Stimulated activated CD8-positive, alpha-beta memory T cell treated with anti-CD3 and anti-CD28 coated beads, Interleukin-2, amount 100 ng/mL, for 48 hours (primary cell): Measurements from ENCODE around the gene SUN1.
"Not testable (repeated sequence)": the region's sequence is repeated elsewhere in the genome, so short reads cannot be mapped to it uniquely, and the experiment has no call there.

Experiments
- DNase-seq, 2 donors: peaks; one replicate each; pipeline ENCODE4 v3.0.0-alpha.2; 2020; ENCODE audit warnings: low read depth in 2 of 2

Gene SUN1

GRCh38 chr7:833601-834258 is 1.5 kb downstream of the SUN1 start:
- no peak for DNase-seq

DNA sequence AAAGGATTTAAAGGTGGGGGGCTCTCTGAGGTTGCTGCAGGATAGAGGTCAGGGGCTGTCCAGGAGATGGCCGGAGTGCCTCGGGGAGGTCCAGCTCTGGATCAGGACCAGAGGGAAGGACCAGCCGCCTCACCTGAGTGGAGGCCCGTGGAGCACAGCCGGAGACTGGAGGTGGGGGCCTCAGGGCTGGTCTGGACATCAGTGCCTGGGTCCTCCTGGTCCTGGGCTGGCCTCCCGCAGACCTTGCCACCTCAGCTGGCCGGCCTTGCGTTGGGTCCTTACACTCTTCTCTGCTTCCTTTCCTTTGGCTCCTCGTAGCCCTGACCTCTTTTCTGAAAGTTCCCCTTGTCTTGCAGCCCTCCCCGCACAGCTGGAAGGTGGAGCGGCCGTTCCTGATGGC is 2.0 kb downstream of the SUN1 start:
- no peak for DNase-seq

DNA sequence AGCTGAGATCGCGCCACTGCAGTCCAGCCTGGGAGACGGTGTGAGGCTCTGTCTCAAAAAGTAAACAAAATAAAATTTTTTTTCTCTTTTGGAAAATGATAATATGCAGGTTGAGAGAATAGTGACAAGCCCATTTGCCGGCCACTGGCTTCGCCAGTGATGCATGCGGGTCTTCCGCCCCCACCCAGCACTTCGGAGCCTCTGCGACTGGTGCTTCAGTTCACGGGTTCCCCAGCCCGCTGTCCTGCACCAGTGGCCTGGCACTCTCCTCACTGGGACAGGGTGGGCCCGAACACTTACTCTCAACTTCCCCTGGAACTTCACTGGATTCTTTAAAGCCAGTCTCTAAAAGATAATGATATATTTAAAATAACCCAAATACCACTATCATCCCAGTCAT is 2.7 kb downstream of the SUN1 start:
- no peak for DNase-seq

GRCh38 chr7:835485-836401 is 3.5 kb downstream of the SUN1 start:
- no peak for DNase-seq

GRCh38 chr7:836429-836828 is 4.2 kb downstream of the SUN1 start:
- DNase-seq: no peak

DNA sequence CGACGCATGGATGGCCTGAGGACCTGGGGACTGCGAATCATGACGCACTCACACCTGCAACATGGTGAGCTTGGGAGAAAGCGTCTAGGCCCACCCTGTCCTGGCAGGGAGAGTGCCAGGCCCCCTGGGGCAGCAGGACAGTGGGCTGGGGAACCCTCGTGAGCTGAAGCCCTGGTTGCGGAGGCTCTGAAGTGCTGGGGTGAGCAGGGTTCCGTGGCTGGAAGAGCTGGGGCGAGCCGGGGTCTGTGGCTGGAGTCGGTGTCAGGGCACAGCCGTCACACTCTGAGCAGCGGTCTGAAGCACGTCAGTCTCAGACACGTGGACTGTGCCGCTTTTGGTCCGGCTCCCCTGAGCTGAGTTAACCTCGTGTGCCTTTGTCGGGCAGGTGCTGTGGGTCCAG is 4.7 kb downstream of the SUN1 start:
- DNase-seq: no peak

GRCh38 chr7:840001-840600 is 7.8 kb downstream of the SUN1 start:
- no peak for DNase-seq

DNA sequence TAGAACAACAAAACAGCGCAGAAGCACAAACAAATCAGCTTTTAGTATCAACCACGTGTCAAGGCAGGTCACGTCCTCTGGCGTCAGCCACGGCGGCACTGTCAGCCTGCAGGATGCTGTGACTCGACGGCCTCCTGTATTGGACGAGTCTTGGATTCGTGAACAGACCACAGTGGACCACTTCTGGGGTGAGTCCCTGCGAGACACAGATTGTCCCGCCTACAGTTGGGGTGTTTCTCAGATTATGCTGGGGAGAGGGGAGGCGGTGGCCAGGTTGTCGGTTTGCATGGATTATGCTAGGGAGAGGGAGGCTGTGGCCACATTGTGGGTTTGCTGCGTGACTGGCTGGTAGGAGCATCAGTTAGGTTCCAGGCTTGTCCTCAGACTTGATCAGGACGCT is 9.7 kb downstream of the SUN1 start:
- no peak for DNase-seq

GRCh38 chr7:842431-843031 is 10.3 kb downstream of the SUN1 start:
- no peak for DNase-seq

DNA sequence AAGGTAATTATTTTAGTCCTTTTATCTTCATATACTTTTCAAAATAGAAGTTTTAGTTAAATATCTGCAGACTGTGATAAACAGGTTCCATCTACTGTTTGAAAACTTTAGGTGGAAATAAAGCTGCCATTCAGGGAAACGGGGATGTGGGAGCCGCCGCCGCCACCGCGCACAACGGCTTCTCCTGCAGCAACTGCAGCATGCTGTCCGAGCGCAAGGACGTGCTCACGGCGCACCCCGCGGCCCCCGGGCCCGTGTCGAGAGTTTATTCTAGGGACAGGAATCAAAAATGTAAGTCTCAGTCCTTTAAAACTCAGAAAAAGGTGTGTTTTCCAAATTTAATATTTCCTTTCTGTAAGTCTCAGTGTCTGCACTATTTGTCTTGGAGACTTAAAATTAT is 11.0 kb downstream of the SUN1 start:
- DNase-seq: no peak

DNA sequence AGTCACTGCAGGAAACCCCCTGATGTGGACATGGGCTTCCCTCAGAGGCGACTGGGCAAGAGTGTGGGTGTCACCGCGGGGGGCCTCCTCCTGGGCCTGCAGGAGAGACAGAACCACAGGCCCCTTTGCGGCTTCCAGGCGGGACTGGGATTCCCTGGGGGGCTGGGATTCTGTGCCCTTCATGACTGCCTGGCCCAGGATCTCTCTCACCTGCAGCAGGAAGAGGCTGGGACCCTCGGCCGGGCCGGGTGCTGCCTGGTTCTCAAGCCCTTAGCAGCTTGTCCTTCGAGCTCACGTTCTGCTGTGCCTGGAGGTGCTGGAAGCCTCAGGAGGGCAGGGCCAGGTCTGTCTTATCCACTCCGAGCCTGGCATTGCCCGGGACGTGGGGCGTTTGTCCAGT is 11.8 kb downstream of the SUN1 start:
- no peak for DNase-seq

- no peak for DNase-seq
Observed at GRCh38 chr7:844514-844913, 12.2 kb downstream of the SUN1 start.

GRCh38 chr7:845091-845490 is 12.8 kb downstream of the SUN1 start:
- no peak for DNase-seq

- DNase-seq: no peak
Observed at GRCh38 chr7:845731-846130, 13.5 kb downstream of the SUN1 start.

DNA sequence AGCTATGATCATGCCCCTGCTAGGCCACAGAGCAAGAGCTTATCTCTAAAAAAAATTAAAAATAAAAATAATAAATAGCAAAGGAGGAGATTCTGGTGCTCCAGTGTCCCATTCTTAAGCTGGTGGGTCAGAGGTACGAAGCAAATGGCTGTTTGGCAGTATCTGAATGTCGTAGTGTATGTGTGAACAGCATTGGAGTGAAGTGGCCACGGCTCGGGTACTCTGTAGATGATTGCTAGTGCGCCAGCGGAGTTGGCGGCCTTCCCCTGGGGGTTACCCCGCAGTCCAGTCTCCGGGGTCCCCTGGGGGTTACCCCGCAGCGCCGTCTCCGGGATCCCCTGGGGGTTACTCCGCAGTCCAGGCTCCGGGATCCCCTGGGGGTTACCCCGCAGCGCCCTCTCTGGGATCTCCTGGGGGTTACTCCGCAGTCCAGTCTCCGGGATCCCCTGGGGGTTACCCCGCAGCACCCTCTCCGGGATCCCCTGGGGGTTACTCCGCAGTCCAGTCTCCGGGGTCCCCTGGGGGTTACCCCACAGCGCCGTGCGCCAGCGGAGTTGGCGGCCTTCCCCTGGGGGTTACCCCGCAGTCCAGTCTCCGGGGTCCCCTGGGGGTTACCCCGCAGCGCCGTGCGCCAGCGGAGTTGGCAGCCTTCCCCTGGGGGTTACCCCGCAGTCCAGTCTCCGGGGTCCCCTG is 14.8 kb downstream of the SUN1 start:
- not testable (repeated sequence) for DNase-seq

GRCh38 chr7:847728-848127 is 15.5 kb downstream of the SUN1 start:
- not testable (repeated sequence) for DNase-seq

GRCh38 chr7:849145-849544 is 16.9 kb downstream of the SUN1 start:
- DNase-seq: no peak

GRCh38 chr7:849781-850180 is 17.5 kb downstream of the SUN1 start:
- no peak for DNase-seq

DNA sequence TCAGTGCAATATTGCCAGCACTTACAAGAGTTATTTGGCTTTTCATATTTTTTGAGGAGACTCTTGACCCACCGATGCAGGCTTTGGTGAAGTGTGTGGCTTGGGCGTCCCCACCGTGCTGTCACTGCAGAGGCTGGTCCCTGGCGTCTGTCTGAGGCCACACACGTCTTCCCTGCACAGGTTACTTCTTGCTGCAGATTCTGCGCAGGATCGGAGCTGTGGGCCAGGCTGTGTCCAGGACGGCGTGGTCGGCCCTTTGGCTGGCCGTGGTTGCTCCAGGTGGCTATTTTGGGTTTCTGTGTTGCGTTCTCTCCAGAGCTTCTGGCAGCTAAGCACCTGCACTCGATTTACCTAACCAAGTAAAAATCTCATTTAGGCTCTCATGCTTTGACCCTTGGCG is 18.9 kb downstream of the SUN1 start:
- DNase-seq: no peak

- no peak for DNase-seq
Observed at GRCh38 chr7:853366-854117, 21.3 kb downstream of the SUN1 start.

DNA sequence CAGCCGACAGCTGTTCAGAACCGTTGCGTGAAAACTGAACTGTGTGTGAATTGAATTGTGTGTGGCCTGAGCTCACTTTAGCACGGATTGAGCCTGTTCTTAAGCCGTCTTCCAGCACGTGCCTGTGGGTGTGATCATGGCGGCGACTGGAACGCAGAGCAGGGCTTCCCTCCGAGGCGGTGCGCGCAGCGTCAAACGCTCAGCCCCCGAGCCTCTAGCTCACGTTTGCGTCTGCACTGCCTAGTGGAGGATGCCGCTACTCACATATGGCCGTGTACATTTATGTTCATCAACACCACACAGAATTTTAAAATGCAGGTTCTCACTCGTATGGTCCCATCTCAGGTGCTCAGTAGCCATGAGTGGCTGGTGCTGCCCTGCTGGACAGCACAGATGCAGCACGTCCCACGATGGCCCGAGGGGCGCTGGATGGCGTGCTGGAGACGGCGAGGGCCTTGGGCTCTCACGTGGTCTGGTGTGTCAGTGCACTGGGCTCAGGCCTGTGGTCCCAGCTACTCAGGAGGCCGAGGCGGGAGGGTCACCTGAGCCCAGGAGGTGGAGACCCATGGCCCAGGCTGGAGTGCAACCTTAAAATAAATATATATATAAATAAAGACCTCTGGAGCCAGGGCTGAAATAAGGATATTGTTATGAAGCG is 22.0 kb downstream of the SUN1 start:
- no peak for DNase-seq
